Esophagus muscularis mucosa (tissue), 2 donors: ENCODE results near the gene GPATCH8.

Source experiments
- POLR2A ChIP-seq: fragments of 450-650 bp; IDR thresholded peaks from one replicate; pipeline ENCODE4 v1.6.1; 2017; ENCODE audit warnings: antibody characterized with exemption, moderate library complexity, mild to moderate bottlenecking, low read depth
- POLR2AphosphoS5 ChIP-seq, 2 donors: sonication (generic); formaldehyde crosslinking; IDR thresholded peaks; one replicate each; pipeline ENCODE4 v1.6.1; 2017; ENCODE audit warnings: antibody characterized with exemption in 2 of 2

- TF ChIP-seq POLR2AphosphoS5 (IDR thresholded peaks at IDR 0.05) (no peak), POLR2A (no peak)
Observed at GRCh38 chr17:44402564-44403172, 100.5 kb downstream of the GPATCH8 start.
